HG02610 (cell line): ENCODE measurements around the gene GRIA2.
"Not testable (repeated sequence)": the region's sequence is repeated elsewhere in the genome, so short reads cannot be mapped to it uniquely, and the experiment has no call there.

Source experiments
- ATAC-seq: cut with Tn5 transposase; IDR thresholded peaks from one replicate; pipeline ENCODE4 v1.9.1; 2021; ENCODE audit warnings: mild to moderate bottlenecking, moderate library complexity; ENCODE audit not compliant: unreplicated experiment

The GRIA2 gene

GRCh38 chr4:157220371-157220881, at the start of gene GRIA2:
Gene GRIA2 (plus strand): TSS chr4:157220728. CDS start chr4:157221043, 315 bp downstream.
- no peak for ATAC-seq

GRCh38 chr4:157172011-157172410, 48.5 kb upstream of the GRIA2 start:
- no peak for ATAC-seq

GRCh38 chr4:157180268-157180667, 40.3 kb upstream of the GRIA2 start:
- ATAC-seq, result not testable (repeated sequence)

- no peak for ATAC-seq
Measured at GRCh38 chr4:157184300-157184699, 36.2 kb upstream of the GRIA2 start.

GRCh38 chr4:157185363-157185762, 35.2 kb upstream of the GRIA2 start:
- no peak for ATAC-seq

GRCh38 chr4:157195374-157195773, 25.2 kb upstream of the GRIA2 start:
- no peak for ATAC-seq

- no peak for ATAC-seq
Measured at GRCh38 chr4:157196046-157196445, 24.5 kb upstream of the GRIA2 start.

GRCh38 chr4:157204634-157205244, 15.8 kb upstream of the GRIA2 start:
- ATAC-seq, result peak; percentile 51

- no peak for ATAC-seq
Measured at GRCh38 chr4:157217708-157218107, 2.8 kb upstream of the GRIA2 start.

- ATAC-seq, result no peak
Measured at GRCh38 chr4:157219711-157220370, 687 bp upstream of the GRIA2 start.

GRCh38 chr4:157221426-157221894, 932 bp downstream of the GRIA2 start:
- ATAC-seq, result no peak

GRCh38 chr4:157221895-157222770, 1.6 kb downstream of the GRIA2 start:
- no peak for ATAC-seq

- ATAC-seq, result no peak
Measured at GRCh38 chr4:157222771-157223160, 2.2 kb downstream of the GRIA2 start.

- ATAC-seq, result no peak
Measured at GRCh38 chr4:157223456-157223855, 2.9 kb downstream of the GRIA2 start.

- ATAC-seq, result no peak
Measured at GRCh38 chr4:157225096-157225495, 4.6 kb downstream of the GRIA2 start.

GRCh38 chr4:157226035-157226434, 5.5 kb downstream of the GRIA2 start:
- no peak for ATAC-seq

GRCh38 chr4:157226601-157227000, 6.1 kb downstream of the GRIA2 start:
- no peak for ATAC-seq

GRCh38 chr4:157231525-157231924, 11.0 kb downstream of the GRIA2 start:
- ATAC-seq, result no peak

- ATAC-seq, result no peak
Measured at GRCh38 chr4:157242871-157243270, 22.3 kb downstream of the GRIA2 start.

- no peak for ATAC-seq
Measured at GRCh38 chr4:157244348-157244747, 23.8 kb downstream of the GRIA2 start.

GRCh38 chr4:157245351-157245750, 24.8 kb downstream of the GRIA2 start:
- ATAC-seq, result no peak
